Measurements from ENCODE around the gene LAMA5.
A peak's percentile ranks its signal among the peaks of the same experiment; 100 is the strongest.

Gene LAMA5

GRCh38 chr20:62356589-62357186, 10.4 kb downstream of the LAMA5 start:
- DNase-seq: no peak

GRCh38 chr20:62355878-62356588, 11.1 kb downstream of the LAMA5 start:
- no peak for DNase-seq

GRCh38 chr20:62355516-62355877, 11.6 kb downstream of the LAMA5 start:
- peak; percentile 59 for DNase-seq

GRCh38 chr20:62354811-62355341, 12.2 kb downstream of the LAMA5 start:
- no peak for DNase-seq

GRCh38 chr20:62354031-62354808, 12.9 kb downstream of the LAMA5 start:
- DNase-seq: no peak

GRCh38 chr20:62353289-62354030, 13.7 kb downstream of the LAMA5 start:
- no peak for DNase-seq

GRCh38 chr20:62352402-62353288, 14.5 kb downstream of the LAMA5 start:
- DNase-seq: peak; percentile 75

GRCh38 chr20:62351469-62352401, 15.4 kb downstream of the LAMA5 start:
- no peak for DNase-seq

GRCh38 chr20:62350629-62351422, 16.3 kb downstream of the LAMA5 start:
- no peak for DNase-seq

- peak; percentile 89 for DNase-seq
Observed at GRCh38 chr20:62350098-62350628, 16.9 kb downstream of the LAMA5 start.

- no peak for DNase-seq
Observed at GRCh38 chr20:62349556-62350097, 17.5 kb downstream of the LAMA5 start.

GRCh38 chr20:62348604-62349003, 18.5 kb downstream of the LAMA5 start:
- no peak for DNase-seq

- DNase-seq: no peak
Observed at GRCh38 chr20:62347445-62347844, 19.7 kb downstream of the LAMA5 start.

- DNase-seq: no peak
Observed at GRCh38 chr20:62347151-62347404, 20.0 kb downstream of the LAMA5 start.

GRCh38 chr20:62346398-62347150, 20.5 kb downstream of the LAMA5 start:
- DNase-seq: no peak

GRCh38 chr20:62345681-62346370, 21.3 kb downstream of the LAMA5 start:
- DNase-seq: no peak

GRCh38 chr20:62344782-62345181, 22.3 kb downstream of the LAMA5 start:
- no peak for DNase-seq

- DNase-seq: no peak
Observed at GRCh38 chr20:62344092-62344491, 23.0 kb downstream of the LAMA5 start.

Measured in NCI-H226 (cell line).